HG03469 (cell line): ENCODE data around the gene C5orf58.

Experiments
- ATAC-seq: cut with Tn5 transposase; IDR thresholded peaks from one replicate; pipeline ENCODE4 v1.9.1; 2021; ENCODE audit warnings: mild to moderate bottlenecking, moderate library complexity, moderate number of reproducible peaks; ENCODE audit not compliant: unreplicated experiment

The C5orf58 gene

GRCh38 chr5:170278611-170279458 is 46.0 kb downstream of the C5orf58 start:
- ATAC-seq: peak; percentile 78

- no peak for ATAC-seq
Measured at GRCh38 chr5:170279459-170279817, 46.7 kb downstream of the C5orf58 start.

- no peak for ATAC-seq
Measured at GRCh38 chr5:170280011-170280493, 47.3 kb downstream of the C5orf58 start.

- ATAC-seq: no peak
Measured at GRCh38 chr5:170283296-170283695, 50.5 kb downstream of the C5orf58 start.

- no peak for ATAC-seq
Measured at GRCh38 chr5:170284231-170284630, 51.4 kb downstream of the C5orf58 start.

GRCh38 chr5:170285181-170285580 is 52.4 kb downstream of the C5orf58 start:
- no peak for ATAC-seq

GRCh38 chr5:170286386-170286925 is 53.7 kb downstream of the C5orf58 start:
- ATAC-seq: no peak

- no peak for ATAC-seq
Measured at GRCh38 chr5:170287532-170287931, 54.7 kb downstream of the C5orf58 start.

GRCh38 chr5:170288151-170288550 is 55.4 kb downstream of the C5orf58 start:
- no peak for ATAC-seq

- no peak for ATAC-seq
Measured at GRCh38 chr5:170288551-170288950, 55.8 kb downstream of the C5orf58 start.

GRCh38 chr5:170289121-170289520 is 56.3 kb downstream of the C5orf58 start:
- ATAC-seq: no peak

- no peak for ATAC-seq
Measured at GRCh38 chr5:170289764-170290163, 57.0 kb downstream of the C5orf58 start.

GRCh38 chr5:170290498-170290897 is 57.7 kb downstream of the C5orf58 start:
- ATAC-seq: no peak

GRCh38 chr5:170292179-170293104 is 59.7 kb downstream of the C5orf58 start:
- no peak for ATAC-seq

- ATAC-seq: peak; percentile 77
Measured at GRCh38 chr5:170293273-170293672, 60.5 kb downstream of the C5orf58 start.

- no peak for ATAC-seq
Measured at GRCh38 chr5:170294057-170294456, 61.3 kb downstream of the C5orf58 start.

GRCh38 chr5:170294556-170294955 is 61.8 kb downstream of the C5orf58 start:
- no peak for ATAC-seq
